ENCODE data around the gene RANBP17. TPM values are rescaled to one million over a fixed set of nuclear protein-coding genes. Genes with fewer than 3 reads are reported as not detected.

Gene RANBP17
- polyA plus RNA-seq, 1 donor from 2014 or later: 25.5 TPM

DNA sequence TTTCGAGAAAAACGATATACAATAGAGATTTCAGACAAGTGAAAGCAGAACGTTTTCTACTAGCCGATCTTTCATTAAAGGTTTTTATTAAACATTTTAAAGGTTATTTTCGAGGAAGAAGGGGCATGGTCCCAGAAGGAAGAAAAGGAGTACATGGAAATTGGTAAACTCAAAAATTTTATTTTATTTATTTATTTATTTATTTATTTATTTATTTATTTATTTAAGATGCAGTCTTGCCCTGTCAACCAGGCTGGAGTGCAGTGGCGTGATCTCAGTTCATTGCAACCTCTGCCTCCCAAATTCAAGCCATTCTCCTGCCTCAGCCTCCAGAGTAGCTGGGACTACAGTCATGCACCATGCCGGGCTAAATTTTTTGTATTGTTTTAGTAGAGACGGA lies 77.4 kb downstream of the RANBP17 start:
- Histone ChIP-seq H3K27ac (ENCODE audit: low read length) (no peak overlapping the region), H4K20me1 (ENCODE audit: insufficient read depth) (no peaks in the 10 kb centered on the region), H2AFZ (ENCODE audit: low read depth, low read length) (no peak overlapping the region), H3K4me3 (ENCODE audit: low read length) (no peak overlapping the region), H3F3A (ENCODE audit: insufficient read depth, low read length, poor library complexity, severe bottlenecking) (no peaks in the 10 kb centered on the region), H3K9me2 (ENCODE audit: insufficient read depth, low read length) (no peaks in the 10 kb centered on the region), H3K4me2 (ENCODE audit: low read length) (no peak overlapping the region), H3K9ac (ENCODE audit: low read length) (no peak overlapping the region), H3K27me3 (ENCODE audit: insufficient read depth, low read depth, low read length) (no peaks in the 10 kb centered on the region), H3K36me3 (ENCODE audit: insufficient read depth, low read length) (no peaks in the 10 kb centered on the region), H3K79me2 (replicated peaks; ENCODE audit: insufficient read depth, low read length) (no peaks in the 10 kb centered on the region), H3K9me3 (ENCODE audit: low read length) (no peaks in the 10 kb centered on the region)
- TF ChIP-seq, protein P1, sequence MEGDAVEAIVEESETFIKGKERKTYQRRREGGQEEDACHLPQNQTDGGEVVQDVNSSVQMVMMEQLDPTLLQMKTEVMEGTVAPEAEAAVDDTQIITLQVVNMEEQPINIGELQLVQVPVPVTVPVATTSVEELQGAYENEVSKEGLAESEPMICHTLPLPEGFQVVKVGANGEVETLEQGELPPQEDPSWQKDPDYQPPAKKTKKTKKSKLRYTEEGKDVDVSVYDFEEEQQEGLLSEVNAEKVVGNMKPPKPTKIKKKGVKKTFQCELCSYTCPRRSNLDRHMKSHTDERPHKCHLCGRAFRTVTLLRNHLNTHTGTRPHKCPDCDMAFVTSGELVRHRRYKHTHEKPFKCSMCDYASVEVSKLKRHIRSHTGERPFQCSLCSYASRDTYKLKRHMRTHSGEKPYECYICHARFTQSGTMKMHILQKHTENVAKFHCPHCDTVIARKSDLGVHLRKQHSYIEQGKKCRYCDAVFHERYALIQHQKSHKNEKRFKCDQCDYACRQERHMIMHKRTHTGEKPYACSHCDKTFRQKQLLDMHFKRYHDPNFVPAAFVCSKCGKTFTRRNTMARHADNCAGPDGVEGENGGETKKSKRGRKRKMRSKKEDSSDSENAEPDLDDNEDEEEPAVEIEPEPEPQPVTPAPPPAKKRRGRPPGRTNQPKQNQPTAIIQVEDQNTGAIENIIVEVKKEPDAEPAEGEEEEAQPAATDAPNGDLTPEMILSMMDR (IDR thresholded peaks at IDR 0.05; ENCODE audit: poor library complexity, severe bottlenecking): no peak
- TF ChIP-seq EZH2 (IDR thresholded peaks at IDR 0.05; ENCODE audit: borderline replicate concordance, insufficient read depth, low read length, poor library complexity, severe bottlenecking) (no peak), TAF1 (IDR thresholded peaks at IDR 0.05; ENCODE audit: low read depth) (no peak), SMC3 (conservative IDR thresholded peaks at IDR 0.05; ENCODE audit: poor library complexity) (no peak), EP300 (conservative IDR thresholded peaks at IDR 0.05; ENCODE audit: poor library complexity, severe bottlenecking) (no peak), RAD21 (conservative IDR thresholded peaks at IDR 0.05) (no peak), POLR2AphosphoS5 (IDR thresholded peaks at IDR 0.05) (no peak), MXI1 (conservative IDR thresholded peaks at IDR 0.05; ENCODE audit: poor library complexity, severe bottlenecking) (no peak)
- TF ChIP-seq, protein P2, sequence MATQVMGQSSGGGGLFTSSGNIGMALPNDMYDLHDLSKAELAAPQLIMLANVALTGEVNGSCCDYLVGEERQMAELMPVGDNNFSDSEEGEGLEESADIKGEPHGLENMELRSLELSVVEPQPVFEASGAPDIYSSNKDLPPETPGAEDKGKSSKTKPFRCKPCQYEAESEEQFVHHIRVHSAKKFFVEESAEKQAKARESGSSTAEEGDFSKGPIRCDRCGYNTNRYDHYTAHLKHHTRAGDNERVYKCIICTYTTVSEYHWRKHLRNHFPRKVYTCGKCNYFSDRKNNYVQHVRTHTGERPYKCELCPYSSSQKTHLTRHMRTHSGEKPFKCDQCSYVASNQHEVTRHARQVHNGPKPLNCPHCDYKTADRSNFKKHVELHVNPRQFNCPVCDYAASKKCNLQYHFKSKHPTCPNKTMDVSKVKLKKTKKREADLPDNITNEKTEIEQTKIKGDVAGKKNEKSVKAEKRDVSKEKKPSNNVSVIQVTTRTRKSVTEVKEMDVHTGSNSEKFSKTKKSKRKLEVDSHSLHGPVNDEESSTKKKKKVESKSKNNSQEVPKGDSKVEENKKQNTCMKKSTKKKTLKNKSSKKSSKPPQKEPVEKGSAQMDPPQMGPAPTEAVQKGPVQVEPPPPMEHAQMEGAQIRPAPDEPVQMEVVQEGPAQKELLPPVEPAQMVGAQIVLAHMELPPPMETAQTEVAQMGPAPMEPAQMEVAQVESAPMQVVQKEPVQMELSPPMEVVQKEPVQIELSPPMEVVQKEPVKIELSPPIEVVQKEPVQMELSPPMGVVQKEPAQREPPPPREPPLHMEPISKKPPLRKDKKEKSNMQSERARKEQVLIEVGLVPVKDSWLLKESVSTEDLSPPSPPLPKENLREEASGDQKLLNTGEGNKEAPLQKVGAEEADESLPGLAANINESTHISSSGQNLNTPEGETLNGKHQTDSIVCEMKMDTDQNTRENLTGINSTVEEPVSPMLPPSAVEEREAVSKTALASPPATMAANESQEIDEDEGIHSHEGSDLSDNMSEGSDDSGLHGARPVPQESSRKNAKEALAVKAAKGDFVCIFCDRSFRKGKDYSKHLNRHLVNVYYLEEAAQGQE (IDR thresholded peaks at IDR 0.05; ENCODE audit: borderline replicate concordance): no peak

- H3K9me3 ChIP-seq (ENCODE audit: low read length): no peaks in the 10 kb centered on the region
- no peak for TF ChIP-seq POLR2AphosphoS5 (IDR thresholded peaks at IDR 0.05)
- no peak for TF ChIP-seq RAD21 (conservative IDR thresholded peaks at IDR 0.05)
- TF ChIP-seq SMC3 (conservative IDR thresholded peaks at IDR 0.05; ENCODE audit: poor library complexity): no peak
- TF ChIP-seq TAF1 (IDR thresholded peaks at IDR 0.05; ENCODE audit: low read depth): no peak
- TF ChIP-seq, protein P2 (IDR thresholded peaks at IDR 0.05; ENCODE audit: borderline replicate concordance): no peak
- no peak for TF ChIP-seq MXI1 (conservative IDR thresholded peaks at IDR 0.05; ENCODE audit: poor library complexity, severe bottlenecking)
- no peak for TF ChIP-seq EZH2 (IDR thresholded peaks at IDR 0.05; ENCODE audit: borderline replicate concordance, insufficient read depth, low read length, poor library complexity, severe bottlenecking)
- no peak for TF ChIP-seq EP300 (conservative IDR thresholded peaks at IDR 0.05; ENCODE audit: poor library complexity, severe bottlenecking)
- TF ChIP-seq, protein P1 (IDR thresholded peaks at IDR 0.05; ENCODE audit: poor library complexity, severe bottlenecking): no peak
- no peak overlapping the region for H3K9ac ChIP-seq (ENCODE audit: low read length)
- no peaks in the 10 kb centered on the region for H3K36me3 ChIP-seq (ENCODE audit: insufficient read depth, low read length)
- H2AFZ ChIP-seq (ENCODE audit: low read depth, low read length): no peak overlapping the region
- H3K27ac ChIP-seq (ENCODE audit: low read length): no peak overlapping the region
- H3K79me2 ChIP-seq (replicated peaks; ENCODE audit: insufficient read depth, low read length): no peaks in the 10 kb centered on the region
- H3K4me3 ChIP-seq (ENCODE audit: low read length): no peak overlapping the region
- no peak overlapping the region for H3K4me2 ChIP-seq (ENCODE audit: low read length)
- H3K9me2 ChIP-seq (ENCODE audit: insufficient read depth, low read length): no peaks in the 10 kb centered on the region
- H3K27me3 ChIP-seq (ENCODE audit: insufficient read depth, low read depth, low read length): no peaks in the 10 kb centered on the region
- no peaks in the 10 kb centered on the region for H4K20me1 ChIP-seq (ENCODE audit: insufficient read depth)
- H3F3A ChIP-seq (ENCODE audit: insufficient read depth, low read length, poor library complexity, severe bottlenecking): no peaks in the 10 kb centered on the region
These were observed 80.0 kb downstream of the RANBP17 start for GRCh38 chr5:170941788-170942187.
